T-helper 22 cell (primary cell): ENCODE results near the gene NPIPA2.
"Not testable (repeated sequence)": the region's sequence is repeated elsewhere in the genome, so short reads cannot be mapped to it uniquely, and the experiment has no call there.

ENCODE experiments used
- DNase-seq: peaks from one replicate; pipeline ENCODE4 v3.0.0-alpha.2; 2020; ENCODE audit warnings: low read depth

Gene NPIPA2

GRCh38 chr16:14742273-14743128, at the start of gene NPIPA2:
TSS of gene NPIPA2 (plus strand) at chr16:14742533. CDS start at chr16:14748066, 5,533 bp downstream.
- DNase-seq, result not testable (repeated sequence)

GRCh38 chr16:14694129-14694528, 48.2 kb upstream of the NPIPA2 start, which contains the start of gene PLA2G10:
TSS of gene PLA2G10 (minus strand) at chr16:14694308. CDS start at chr16:14694229, 79 bp downstream.
- not testable (repeated sequence) for DNase-seq

GRCh38 chr16:14701859-14702258, 40.5 kb upstream of the NPIPA2 start:
- not testable (repeated sequence) for DNase-seq

DNA sequence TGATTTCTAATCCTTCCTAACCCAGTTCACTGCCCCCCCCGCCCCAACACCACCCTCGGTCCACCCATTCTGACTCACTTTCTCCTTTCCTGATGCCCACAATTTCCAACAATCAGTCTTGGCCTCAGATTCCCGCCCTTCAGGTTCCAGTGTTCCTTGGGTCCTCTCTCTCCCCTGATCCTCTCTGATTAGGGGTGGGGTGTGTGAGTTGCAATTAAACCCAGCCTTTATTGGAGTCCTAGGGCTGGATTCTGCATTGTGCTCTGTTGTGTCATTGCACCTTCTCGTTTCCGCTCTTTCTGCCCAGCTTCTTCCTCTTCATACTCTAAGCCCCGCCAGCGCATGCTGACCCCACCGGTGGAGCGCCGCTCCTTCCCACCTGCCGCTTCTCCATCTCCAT, 39.7 kb upstream of the NPIPA2 start:
- not testable (repeated sequence) for DNase-seq

DNA sequence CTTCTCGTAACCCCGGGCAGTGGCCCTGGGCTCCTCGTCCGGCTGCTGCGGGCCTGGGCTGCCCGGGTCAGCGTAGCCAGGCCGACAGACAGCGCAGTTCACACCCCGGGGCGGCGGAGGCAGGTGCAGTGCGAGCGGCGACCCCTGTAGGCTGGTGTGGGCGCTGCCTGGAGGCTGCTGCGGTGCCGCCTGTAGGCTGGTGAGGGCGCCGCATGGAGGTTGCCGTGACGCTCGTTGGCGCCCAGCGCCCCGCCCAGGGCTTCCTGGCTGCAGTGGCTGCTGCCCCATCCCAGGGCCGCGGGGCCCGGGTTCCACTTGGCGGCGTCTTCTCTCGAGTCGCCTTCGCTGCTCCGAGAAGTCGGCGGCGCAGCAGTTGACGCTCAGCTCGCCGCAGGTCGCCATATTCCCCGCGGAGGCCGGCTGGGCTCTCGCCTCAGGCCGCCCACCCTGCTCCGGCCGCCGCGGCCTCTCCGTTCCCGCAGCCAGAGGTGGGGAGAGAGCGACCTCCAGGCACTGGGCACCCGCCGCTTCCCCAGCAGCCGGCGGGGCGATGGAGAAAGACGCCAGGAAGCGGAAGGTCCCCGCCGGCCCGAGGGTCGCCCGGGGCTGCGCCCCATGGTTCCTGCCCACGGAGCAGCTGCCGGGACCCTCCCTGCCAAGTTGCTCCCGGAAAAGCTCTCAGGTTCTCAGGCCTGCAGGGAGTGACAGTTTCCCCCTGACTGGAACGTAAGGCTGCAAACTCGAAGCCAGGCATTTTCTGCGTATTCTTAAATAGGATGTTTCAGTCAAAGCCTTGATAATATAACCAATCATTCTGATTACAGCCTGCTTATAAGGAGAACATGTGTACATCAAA, 38.9 kb upstream of the NPIPA2 start, which contains the start of gene NPIPA3:
Gene NPIPA3 (plus strand): TSS at position 256 of the 856 bp plus-strand sequence. CDS start 5,533 bp downstream, outside the sequence.
- DNase-seq, result not testable (repeated sequence)

GRCh38 chr16:14733233-14733632, 9.1 kb upstream of the NPIPA2 start:
- not testable (repeated sequence) for DNase-seq

DNA sequence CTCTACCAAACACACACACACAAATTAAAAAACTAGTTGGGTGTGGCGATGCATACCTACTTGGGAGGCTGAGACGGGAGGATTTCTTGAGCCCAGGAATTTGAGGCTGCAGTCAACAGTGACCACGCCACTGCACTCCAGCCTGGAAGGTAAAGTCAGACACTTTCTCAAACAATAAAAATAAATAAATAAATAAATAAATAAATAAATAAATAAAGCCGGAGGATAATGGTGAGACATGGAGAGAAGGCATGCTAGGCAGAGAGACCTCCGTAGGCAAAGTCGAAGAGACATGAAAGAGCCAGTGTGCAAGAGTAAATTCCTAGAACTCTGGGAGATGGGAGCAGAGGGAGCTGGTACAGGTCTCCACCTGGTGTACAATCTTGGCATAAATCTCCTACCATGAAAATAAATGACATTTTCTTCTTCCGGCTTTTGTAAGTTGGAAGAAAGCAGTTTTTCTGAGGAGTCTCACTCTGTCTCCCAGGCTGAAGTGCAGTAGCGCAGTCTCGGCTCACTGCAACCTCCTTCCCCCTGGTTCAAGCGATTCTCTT, 1.4 kb upstream of the NPIPA2 start:
- DNase-seq, result not testable (repeated sequence)

GRCh38 chr16:14741794-14742193, 539 bp upstream of the NPIPA2 start:
- DNase-seq, result not testable (repeated sequence)

- not testable (repeated sequence) for DNase-seq
Observed at GRCh38 chr16:14773654-14774053, 31.3 kb downstream of the NPIPA2 start.

DNA sequence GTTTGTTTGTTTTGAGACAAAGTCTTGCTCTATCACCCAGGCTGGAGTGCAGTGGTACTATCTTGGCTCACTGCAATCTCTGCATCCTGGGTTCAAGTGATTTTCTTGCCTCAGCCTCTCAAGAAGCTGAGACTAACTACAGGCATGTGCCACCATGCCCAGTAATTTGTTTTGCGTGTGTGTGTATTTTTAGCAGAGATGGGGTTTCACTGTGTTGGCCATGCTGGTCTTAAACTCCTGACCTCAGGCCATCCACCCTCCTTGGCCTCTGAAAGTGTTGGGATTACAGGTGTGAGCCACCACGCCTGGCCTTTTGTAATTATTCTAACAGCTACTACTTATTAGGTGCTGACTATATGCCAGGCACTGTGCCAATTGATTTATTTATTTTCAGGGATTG, 33.3 kb downstream of the NPIPA2 start:
- DNase-seq, result not testable (repeated sequence)

- not testable (repeated sequence) for DNase-seq
Observed at GRCh38 chr16:14776763-14777162, 34.4 kb downstream of the NPIPA2 start.

DNA sequence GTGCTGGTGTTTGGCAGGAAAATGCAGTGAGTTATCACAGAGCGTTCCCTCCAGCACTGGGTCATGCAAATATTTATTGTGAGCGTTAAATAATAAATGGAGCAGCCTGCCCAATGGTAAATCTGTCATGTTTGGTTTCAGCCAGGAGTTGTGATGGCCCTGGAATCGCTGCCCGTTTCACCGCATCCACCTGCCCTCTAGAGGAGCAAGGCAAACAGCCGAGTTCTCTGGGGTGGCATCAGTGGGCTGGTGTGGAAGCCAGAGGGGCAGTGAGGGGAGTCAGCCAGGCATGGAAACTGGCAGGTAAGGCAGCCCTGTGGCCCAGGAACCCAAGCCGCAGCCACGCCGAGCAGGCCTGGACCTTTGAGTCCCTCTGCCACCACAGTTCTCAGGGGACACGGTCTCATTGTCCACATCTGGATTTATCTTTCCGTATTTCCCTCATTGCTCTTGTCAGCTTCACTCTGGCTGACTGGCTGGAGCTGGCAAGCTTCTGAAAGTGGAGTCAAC, 37.1 kb downstream of the NPIPA2 start:
- not testable (repeated sequence) for DNase-seq

- not testable (repeated sequence) for DNase-seq
Observed at GRCh38 chr16:14786180-14786579, 43.8 kb downstream of the NPIPA2 start.

- DNase-seq, result not testable (repeated sequence)
Observed at GRCh38 chr16:14789577-14789976, 47.2 kb downstream of the NPIPA2 start.

- DNase-seq, result not testable (repeated sequence)
Observed at GRCh38 chr16:14790320-14790956, 48.1 kb downstream of the NPIPA2 start.

DNA sequence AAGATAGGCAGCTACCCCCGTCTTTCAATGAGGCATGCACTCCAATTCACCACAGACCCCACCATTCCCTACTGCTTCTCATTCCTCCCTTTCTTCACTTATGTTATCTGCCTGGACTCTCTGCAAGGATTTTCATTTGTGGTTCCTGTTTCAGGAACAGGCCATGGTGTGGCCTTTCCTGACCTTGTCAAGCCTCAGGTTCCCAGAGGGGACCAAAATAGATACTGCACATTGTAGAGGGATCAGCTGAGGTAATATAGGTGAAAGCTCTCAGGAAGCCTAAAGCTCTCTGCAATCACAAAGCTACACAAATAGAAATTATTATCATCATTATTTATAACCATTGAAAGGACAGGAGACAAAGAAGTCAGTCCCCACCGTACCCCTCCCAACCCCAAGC, 50.6 kb downstream of the NPIPA2 start:
- DNase-seq, result not testable (repeated sequence)

GRCh38 chr16:14797558-14797957, 55.2 kb downstream of the NPIPA2 start:
- DNase-seq, result not testable (repeated sequence)

- DNase-seq, result not testable (repeated sequence)
Observed at GRCh38 chr16:14803577-14803976, 61.2 kb downstream of the NPIPA2 start.

DNA sequence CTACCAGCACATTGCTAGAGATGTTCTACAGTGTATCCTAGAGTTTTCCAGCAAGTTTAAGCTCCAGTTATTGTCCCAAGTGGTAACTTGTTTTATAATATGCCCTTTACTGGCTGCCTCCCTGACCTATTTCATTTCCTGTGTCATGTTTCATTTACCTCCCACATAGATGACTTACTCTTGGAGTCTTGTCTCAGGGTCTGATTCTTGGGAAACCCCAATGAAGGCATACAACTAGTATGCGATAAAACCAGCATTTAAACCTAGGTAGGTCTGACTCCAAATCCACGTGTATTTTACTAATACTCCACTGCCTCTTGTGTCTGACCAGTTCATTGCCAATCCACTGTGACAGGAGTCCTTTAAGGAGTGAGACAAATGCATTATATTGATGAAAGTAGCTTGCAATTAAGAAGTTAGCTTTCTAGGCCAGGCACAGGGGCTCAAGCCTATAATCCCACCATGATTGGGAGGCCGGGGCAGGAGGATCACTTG, 64.9 kb downstream of the NPIPA2 start:
- not testable (repeated sequence) for DNase-seq

DNA sequence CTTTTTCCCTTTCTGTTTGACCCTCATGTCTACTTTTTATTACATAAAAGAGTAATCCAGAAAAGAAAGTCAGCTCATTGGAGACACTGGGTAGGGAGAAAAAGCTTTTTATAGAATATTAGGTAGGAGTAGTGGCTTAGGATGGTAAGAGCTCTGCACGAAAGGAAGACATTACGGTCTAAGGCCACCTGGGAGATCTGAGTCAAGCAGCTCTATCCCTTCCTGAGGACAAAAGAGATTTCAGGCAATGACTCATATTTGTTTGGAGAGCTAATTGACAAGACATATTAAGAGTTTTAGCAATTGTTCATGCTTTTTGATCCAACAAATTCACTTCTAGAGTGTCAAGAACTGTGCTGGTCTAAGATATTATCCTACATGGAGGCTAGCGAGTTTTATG, 71.6 kb downstream of the NPIPA2 start:
- not testable (repeated sequence) for DNase-seq
